A673 (cell line): ENCODE results near the gene GPHA2.

ENCODE experiments used
- CTCF ChIP-seq: fragments of 300-800, 200-600 bp; sonication (generic); conservative IDR thresholded peaks from 2 replicates; pipeline ENCODE4 v1.5.1; 2017; ENCODE audit warnings: low read depth, mild to moderate bottlenecking, antibody characterized with exemption, low read length, moderate library complexity, mixed read lengths
- EZH2 ChIP-seq: fragments of 200-600 bp; sonication (generic); IDR thresholded peaks from 2 replicates; pipeline ENCODE4 v1.6.1; 2017; ENCODE audit warnings: borderline replicate concordance, low read depth, mild to moderate bottlenecking, mixed read lengths, antibody characterized with exemption, low read length; ENCODE audit not compliant: poor library complexity, severe bottlenecking

DNA sequence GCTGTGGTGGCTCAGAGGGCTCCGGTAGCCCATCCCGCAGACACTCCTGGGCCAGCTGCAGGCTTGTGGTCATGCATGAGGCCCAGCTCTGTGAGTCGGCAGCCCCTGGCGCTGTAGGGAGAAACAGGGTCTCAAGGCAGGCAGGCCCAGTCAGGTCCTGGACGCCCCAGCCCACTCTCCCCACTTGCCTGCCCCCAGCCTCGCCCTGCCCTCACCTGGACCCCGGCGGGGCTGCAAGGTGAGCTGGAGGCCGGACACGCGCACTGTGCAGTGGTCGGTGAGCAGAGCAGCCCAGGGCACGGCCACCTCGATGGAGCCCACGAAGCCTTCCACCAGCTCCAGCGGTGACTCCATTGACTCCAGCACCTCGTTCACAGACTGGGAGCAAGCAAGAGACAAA, 21.6 kb downstream of the GPHA2 start:
- TF ChIP-seq CTCF: no peak
- no peak for TF ChIP-seq EZH2
